SK-N-SH treated with all-trans-retinoic acid at 6 μM for 48 hours (cell line): Measurements from ENCODE around the gene BIRC7.

Experiments used
- ATAC-seq: fragments of 200-7000 bp; cut with Tn5 transposase; 3 replicates; pipeline ENCODE4 v1.9.1; 2020; ENCODE audit warnings: mild to moderate bottlenecking, moderate library complexity
- ARNTL ChIP-seq: fragments of 450-650 bp; formaldehyde crosslinking; IDR thresholded peaks from 2 replicates; pipeline ENCODE4 v1.5.0; 2020; ENCODE audit warnings: low read depth, mild to moderate bottlenecking, moderate library complexity, borderline replicate concordance
- BACH2 ChIP-seq: fragments of 250-450 bp; sonication (Bioruptor Pico); IDR thresholded peaks from 2 replicates; pipeline ENCODE4 v1.9.0; 2021; ENCODE audit warnings: mild to moderate bottlenecking, borderline replicate concordance
- CREB5 ChIP-seq: fragments of 250-450 bp; sonication (Bioruptor Pico); IDR thresholded peaks from 2 replicates; pipeline ENCODE4 v1.5.1; 2020; ENCODE audit warnings: low read depth, mild to moderate bottlenecking, moderate library complexity
- CSDC2 ChIP-seq: fragments of 250-450 bp; sonication (Bioruptor Pico); IDR thresholded peaks from 2 replicates; pipeline ENCODE4 v1.5.0; 2020; ENCODE audit warnings: mild to moderate bottlenecking, moderate library complexity
- CSRNP3 ChIP-seq: fragments of 250-450 bp; sonication (Bioruptor Pico); IDR thresholded peaks from 2 replicates; pipeline ENCODE4 v1.5.1; 2021; ENCODE audit warnings: mild to moderate bottlenecking, moderate library complexity
- ESRRG ChIP-seq: fragments of 250-450 bp; sonication (Bioruptor Pico); IDR thresholded peaks from 2 replicates; pipeline ENCODE4 v1.6.1; 2021; ENCODE audit warnings: mild to moderate bottlenecking
- GLIS3 ChIP-seq: fragments of 250-450 bp; sonication (Bioruptor Pico); IDR thresholded peaks from 2 replicates; pipeline ENCODE4 v1.5.0; 2020; ENCODE audit warnings: mild to moderate bottlenecking, moderate library complexity
- ISL1 ChIP-seq: fragments of 250-450 bp; sonication (Bioruptor Pico); IDR thresholded peaks from 2 replicates; pipeline ENCODE4 v2.1.2; 2022; ENCODE audit warnings: mild to moderate bottlenecking, moderate library complexity
- OSR1 ChIP-seq: fragments of 250-450 bp; sonication (Bioruptor Pico); IDR thresholded peaks from 2 replicates; pipeline ENCODE4 v1.8.0; 2022; ENCODE audit warnings: moderate library complexity, mild to moderate bottlenecking, inconsistent platforms
- PATZ1 ChIP-seq: fragments of 250-450 bp; sonication (Bioruptor Pico); IDR thresholded peaks from 2 replicates; pipeline ENCODE4 v1.8.0; 2020; ENCODE audit warnings: mild to moderate bottlenecking, moderate library complexity, borderline replicate concordance
- PPARA ChIP-seq: fragments of 250-450 bp; sonication (Bioruptor Pico); IDR thresholded peaks from 2 replicates; pipeline ENCODE4 v1.5.0; 2020; ENCODE audit warnings: mild to moderate bottlenecking, borderline replicate concordance
- SNAI2 ChIP-seq: fragments of 250-450 bp; sonication (Bioruptor Pico); IDR thresholded peaks from 2 replicates; pipeline ENCODE4 v1.5.0; 2020; ENCODE audit warnings: mild to moderate bottlenecking, moderate library complexity
- TOX ChIP-seq: fragments of 250-450 bp; sonication (Bioruptor Pico); IDR thresholded peaks from 2 replicates; pipeline ENCODE4 v1.8.0; 2021; ENCODE audit warnings: mild to moderate bottlenecking, moderate library complexity, borderline replicate concordance
- ZFP3 ChIP-seq: fragments of 250-450 bp; sonication (Bioruptor Pico); IDR thresholded peaks from 2 replicates; pipeline ENCODE4 v1.5.0; 2020; ENCODE audit warnings: mild to moderate bottlenecking, moderate library complexity
- ZNF565 ChIP-seq: fragments of 450-650 bp; formaldehyde crosslinking; conservative IDR thresholded peaks from 2 replicates; pipeline ENCODE4 v1.5.0; 2020; ENCODE audit warnings: low read depth, mild to moderate bottlenecking, moderate library complexity
- ZNF70 ChIP-seq: fragments of 450-650 bp; formaldehyde crosslinking; IDR thresholded peaks from 2 replicates; pipeline ENCODE4 v1.5.0; 2020; ENCODE audit warnings: mild to moderate bottlenecking, moderate library complexity
- ZNF8 ChIP-seq: fragments of 450-650 bp; formaldehyde crosslinking; IDR thresholded peaks from 2 replicates; pipeline ENCODE4 v1.5.0; 2020; ENCODE audit warnings: mild to moderate bottlenecking, moderate library complexity
- TF ChIP-seq, protein P1 (sequence below): fragments of 250-450 bp; sonication (Bioruptor Pico); IDR thresholded peaks from 2 replicates; pipeline ENCODE4 v1.8.0; 2021; ENCODE audit warnings: low read depth, mild to moderate bottlenecking, moderate library complexity, borderline replicate concordance
- TF ChIP-seq, protein P2 (sequence below): fragments of 250-450 bp; sonication (Bioruptor Pico); IDR thresholded peaks from 2 replicates; pipeline ENCODE4 v1.5.0; 2020; ENCODE audit warnings: mild to moderate bottlenecking, moderate library complexity

BIRC7 gene

GRCh38 chr20:63212393-63212730, 23.3 kb upstream of the BIRC7 start (continued):
- TF ChIP-seq, protein P1, sequence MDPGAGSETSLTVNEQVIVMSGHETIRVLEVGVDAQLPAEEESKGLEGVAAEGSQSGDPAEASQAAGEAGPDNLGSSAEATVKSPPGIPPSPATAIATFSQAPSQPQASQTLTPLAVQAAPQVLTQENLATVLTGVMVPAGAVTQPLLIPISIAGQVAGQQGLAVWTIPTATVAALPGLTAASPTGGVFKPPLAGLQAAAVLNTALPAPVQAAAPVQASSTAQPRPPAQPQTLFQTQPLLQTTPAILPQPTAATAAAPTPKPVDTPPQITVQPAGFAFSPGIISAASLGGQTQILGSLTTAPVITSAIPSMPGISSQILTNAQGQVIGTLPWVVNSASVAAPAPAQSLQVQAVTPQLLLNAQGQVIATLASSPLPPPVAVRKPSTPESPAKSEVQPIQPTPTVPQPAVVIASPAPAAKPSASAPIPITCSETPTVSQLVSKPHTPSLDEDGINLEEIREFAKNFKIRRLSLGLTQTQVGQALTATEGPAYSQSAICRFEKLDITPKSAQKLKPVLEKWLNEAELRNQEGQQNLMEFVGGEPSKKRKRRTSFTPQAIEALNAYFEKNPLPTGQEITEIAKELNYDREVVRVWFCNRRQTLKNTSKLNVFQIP (CRISPR knock-in tag), result no peak
- TF ChIP-seq ZNF565 (CRISPR knock-in tag), result no peak
- TF ChIP-seq ZNF70 (CRISPR knock-in tag), result no peak

GRCh38 chr20:63212792-63213191, 22.9 kb upstream of the BIRC7 start:
- no peak for TF ChIP-seq ZNF565 (CRISPR knock-in tag)
- no peak for TF ChIP-seq ZFP3 (CRISPR knock-in tag)
- TF ChIP-seq PPARA (CRISPR knock-in tag), result no peak
- TF ChIP-seq CSDC2 (CRISPR knock-in tag), result no peak
- TF ChIP-seq ISL1 (CRISPR knock-in tag), result no peak
- no peak for TF ChIP-seq GLIS3 (CRISPR knock-in tag)
- TF ChIP-seq CREB5 (CRISPR knock-in tag), result no peak
- no peak for TF ChIP-seq ESRRG
- ATAC-seq, result no peak

GRCh38 chr20:63214514-63214913, 21.2 kb upstream of the BIRC7 start:
- no peak for ATAC-seq
- TF ChIP-seq CSRNP3 (CRISPR knock-in tag) (no peak), ZNF565 (CRISPR knock-in tag) (no peak), PPARA (CRISPR knock-in tag) (no peak)

- ATAC-seq, result peak; percentile 65
- TF ChIP-seq ZNF565 (CRISPR knock-in tag) (no peak), GLIS3 (CRISPR knock-in tag) (no peak), ARNTL (CRISPR knock-in tag) (no peak), BACH2 (no peak), ZNF8 (CRISPR knock-in tag) (no peak), PPARA (CRISPR knock-in tag) (no peak), CREB5 (CRISPR knock-in tag) (no peak), ZNF70 (CRISPR knock-in tag) (no peak), SNAI2 (CRISPR knock-in tag) (no peak), PATZ1 (CRISPR knock-in tag) (no peak), TOX (no peak), CSRNP3 (CRISPR knock-in tag) (no peak), ESRRG (no peak), ISL1 (CRISPR knock-in tag) (no peak), ZFP3 (CRISPR knock-in tag) (no peak), OSR1 (no peak)
- TF ChIP-seq, protein P1 (CRISPR knock-in tag), result no peak
- TF ChIP-seq, protein P2, sequence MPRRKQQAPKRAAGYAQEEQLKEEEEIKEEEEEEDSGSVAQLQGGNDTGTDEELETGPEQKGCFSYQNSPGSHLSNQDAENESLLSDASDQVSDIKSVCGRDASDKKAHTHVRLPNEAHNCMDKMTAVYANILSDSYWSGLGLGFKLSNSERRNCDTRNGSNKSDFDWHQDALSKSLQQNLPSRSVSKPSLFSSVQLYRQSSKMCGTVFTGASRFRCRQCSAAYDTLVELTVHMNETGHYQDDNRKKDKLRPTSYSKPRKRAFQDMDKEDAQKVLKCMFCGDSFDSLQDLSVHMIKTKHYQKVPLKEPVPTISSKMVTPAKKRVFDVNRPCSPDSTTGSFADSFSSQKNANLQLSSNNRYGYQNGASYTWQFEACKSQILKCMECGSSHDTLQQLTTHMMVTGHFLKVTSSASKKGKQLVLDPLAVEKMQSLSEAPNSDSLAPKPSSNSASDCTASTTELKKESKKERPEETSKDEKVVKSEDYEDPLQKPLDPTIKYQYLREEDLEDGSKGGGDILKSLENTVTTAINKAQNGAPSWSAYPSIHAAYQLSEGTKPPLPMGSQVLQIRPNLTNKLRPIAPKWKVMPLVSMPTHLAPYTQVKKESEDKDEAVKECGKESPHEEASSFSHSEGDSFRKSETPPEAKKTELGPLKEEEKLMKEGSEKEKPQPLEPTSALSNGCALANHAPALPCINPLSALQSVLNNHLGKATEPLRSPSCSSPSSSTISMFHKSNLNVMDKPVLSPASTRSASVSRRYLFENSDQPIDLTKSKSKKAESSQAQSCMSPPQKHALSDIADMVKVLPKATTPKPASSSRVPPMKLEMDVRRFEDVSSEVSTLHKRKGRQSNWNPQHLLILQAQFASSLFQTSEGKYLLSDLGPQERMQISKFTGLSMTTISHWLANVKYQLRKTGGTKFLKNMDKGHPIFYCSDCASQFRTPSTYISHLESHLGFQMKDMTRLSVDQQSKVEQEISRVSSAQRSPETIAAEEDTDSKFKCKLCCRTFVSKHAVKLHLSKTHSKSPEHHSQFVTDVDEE (CRISPR knock-in tag), result no peak
Observed at GRCh38 chr20:63215101-63216040, 20.3 kb upstream of the BIRC7 start.
